ENCODE results near the gene ZNF385B. TPM values are rescaled to one million over a fixed set of nuclear protein-coding genes. Genes with fewer than 3 reads are reported as not detected.

The ZNF385B gene
- total RNA-seq, 2 experiments from 2014 or later: 113 to 178 TPM

- ChIA-PET CTCF (ENCODE audit: unreplicated experiment) (no interaction called here), POLR2A (interaction anchor here (0.7 to 1.0 kb wide), 2 partner anchors 49 to 259 kb away, joined by 3 read pairs; no protein-coding TSS in a partner anchor)
- no peaks in the 10 kb centered on the region for H4K20me1 ChIP-seq (ENCODE audit: insufficient read depth, low read length)
- H3K4me2 ChIP-seq (ENCODE audit: low read length): no peak overlapping the region
- intact Hi-C loops (cut with micrococcal nuclease; ENCODE audit: unreplicated experiment): no loop called here
- peaks cover 27% of the 10 kb centered on the region for H3K36me3 ChIP-seq (ENCODE audit: insufficient read depth, low read length)
- no TSS peak for BruUV-seq (replicated peaks)
- H2AFZ ChIP-seq (ENCODE audit: low read length): no peak overlapping the region
- TF ChIP-seq, protein P1, sequence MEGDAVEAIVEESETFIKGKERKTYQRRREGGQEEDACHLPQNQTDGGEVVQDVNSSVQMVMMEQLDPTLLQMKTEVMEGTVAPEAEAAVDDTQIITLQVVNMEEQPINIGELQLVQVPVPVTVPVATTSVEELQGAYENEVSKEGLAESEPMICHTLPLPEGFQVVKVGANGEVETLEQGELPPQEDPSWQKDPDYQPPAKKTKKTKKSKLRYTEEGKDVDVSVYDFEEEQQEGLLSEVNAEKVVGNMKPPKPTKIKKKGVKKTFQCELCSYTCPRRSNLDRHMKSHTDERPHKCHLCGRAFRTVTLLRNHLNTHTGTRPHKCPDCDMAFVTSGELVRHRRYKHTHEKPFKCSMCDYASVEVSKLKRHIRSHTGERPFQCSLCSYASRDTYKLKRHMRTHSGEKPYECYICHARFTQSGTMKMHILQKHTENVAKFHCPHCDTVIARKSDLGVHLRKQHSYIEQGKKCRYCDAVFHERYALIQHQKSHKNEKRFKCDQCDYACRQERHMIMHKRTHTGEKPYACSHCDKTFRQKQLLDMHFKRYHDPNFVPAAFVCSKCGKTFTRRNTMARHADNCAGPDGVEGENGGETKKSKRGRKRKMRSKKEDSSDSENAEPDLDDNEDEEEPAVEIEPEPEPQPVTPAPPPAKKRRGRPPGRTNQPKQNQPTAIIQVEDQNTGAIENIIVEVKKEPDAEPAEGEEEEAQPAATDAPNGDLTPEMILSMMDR (conservative IDR thresholded peaks at IDR 0.05; ENCODE audit: low read length): no peak
- no peak for TF ChIP-seq EZH2phosphoT487 (IDR thresholded peaks at IDR 0.05; ENCODE audit: borderline replicate concordance, low read depth, low read length)
- H3K4me3 ChIP-seq (ENCODE audit: low read depth, low read length, poor library complexity, severe bottlenecking): no peak overlapping the region
- H3K79me2 ChIP-seq (ENCODE audit: insufficient read depth, low read depth, low read length): no peaks in the 10 kb centered on the region
- no peaks in the 10 kb centered on the region for H3K4me1 ChIP-seq (ENCODE audit: insufficient read depth, low read length, poor library complexity, severe bottlenecking)
- H3K27ac ChIP-seq (ENCODE audit: low read depth, low read length, poor library complexity, severe bottlenecking): no peak overlapping the region
- DNase-seq (ENCODE audit: low spot score): no peak
- no peaks in the 10 kb centered on the region for H3K9me2 ChIP-seq (ENCODE audit: insufficient read depth, low read length)
- no peaks in the 10 kb centered on the region for H3K9me3 ChIP-seq (ENCODE audit: low read length)
These were observed 209.1 kb downstream of the ZNF385B start for GRCh38 chr2:179652296-179652695.

- Histone ChIP-seq H3K9me3 (ENCODE audit: low read length) (no peaks in the 10 kb centered on the region), H3K4me2 (ENCODE audit: low read length) (no peak overlapping the region), H3K27ac (ENCODE audit: low read depth, low read length, poor library complexity, severe bottlenecking) (no peak overlapping the region), H3K4me3 (ENCODE audit: low read depth, low read length, poor library complexity, severe bottlenecking) (no peak overlapping the region), H3K36me3 (ENCODE audit: insufficient read depth, low read length) (peaks cover 22% of the 10 kb centered on the region), H2AFZ (ENCODE audit: low read length) (no peak overlapping the region), H3K9me2 (ENCODE audit: insufficient read depth, low read length) (no peaks in the 10 kb centered on the region), H3K4me1 (ENCODE audit: insufficient read depth, low read length, poor library complexity, severe bottlenecking) (no peaks in the 10 kb centered on the region), H3K79me2 (ENCODE audit: insufficient read depth, low read depth, low read length) (no peaks in the 10 kb centered on the region), H4K20me1 (ENCODE audit: insufficient read depth, low read length) (no peaks in the 10 kb centered on the region)
- no TSS peak for BruUV-seq (replicated peaks)
- POLR2A ChIA-PET: no interaction called here
- CTCF ChIA-PET (ENCODE audit: unreplicated experiment): no interaction called here
- TF ChIP-seq, protein P1 (conservative IDR thresholded peaks at IDR 0.05; ENCODE audit: low read length): no peak
- no peak for TF ChIP-seq EZH2phosphoT487 (IDR thresholded peaks at IDR 0.05; ENCODE audit: borderline replicate concordance, low read depth, low read length)
- DNase-seq (ENCODE audit: low spot score): no peak
- intact Hi-C loops (cut with micrococcal nuclease; ENCODE audit: unreplicated experiment): no loop called here
These were observed 211.0 kb downstream of the ZNF385B start for GRCh38 chr2:179650420-179650819.

GRCh38 chr2:179646862-179647587 is 214.4 kb downstream of the ZNF385B start:
- H3K4me3 ChIP-seq (ENCODE audit: low read depth, low read length, poor library complexity, severe bottlenecking): no peak overlapping the region
- ChIA-PET POLR2A (interaction anchor here (0.8 kb wide), 1 partner anchor 9 kb away, joined by 3 read pairs; no protein-coding TSS in a partner anchor), CTCF (ENCODE audit: unreplicated experiment) (no interaction called here)
- H3K4me1 ChIP-seq (ENCODE audit: insufficient read depth, low read length, poor library complexity, severe bottlenecking): no peaks in the 10 kb centered on the region
- peaks cover 22% of the 10 kb centered on the region for H3K36me3 ChIP-seq (ENCODE audit: insufficient read depth, low read length)
- DNase-seq (ENCODE audit: low spot score): no peak
- H3K9me3 ChIP-seq (ENCODE audit: low read length): no peaks in the 10 kb centered on the region
- intact Hi-C loops (cut with micrococcal nuclease; ENCODE audit: unreplicated experiment): no loop called here
- no peak overlapping the region for H2AFZ ChIP-seq (ENCODE audit: low read length)
- BruUV-seq (replicated peaks): no TSS peak
- H4K20me1 ChIP-seq (ENCODE audit: insufficient read depth, low read length): no peaks in the 10 kb centered on the region
- no peak overlapping the region for H3K4me2 ChIP-seq (ENCODE audit: low read length)
- TF ChIP-seq, protein P1 (conservative IDR thresholded peaks at IDR 0.05; ENCODE audit: low read length): no peak
- TF ChIP-seq EZH2phosphoT487 (IDR thresholded peaks at IDR 0.05; ENCODE audit: borderline replicate concordance, low read depth, low read length): no peak
- no peaks in the 10 kb centered on the region for H3K9me2 ChIP-seq (ENCODE audit: insufficient read depth, low read length)
- H3K79me2 ChIP-seq (ENCODE audit: insufficient read depth, low read depth, low read length): no peaks in the 10 kb centered on the region
- H3K27ac ChIP-seq (ENCODE audit: low read depth, low read length, poor library complexity, severe bottlenecking): no peak overlapping the region

All from OCI-LY7 (cell line).